ENCODE data around the gene RAB11FIP5. TPM values are rescaled to one million over a fixed set of nuclear protein-coding genes. Genes with fewer than 3 reads are reported as not detected.

Gene RAB11FIP5
- total RNA-seq, 1 experiment from 2014 or later: 14.6 TPM

DNA sequence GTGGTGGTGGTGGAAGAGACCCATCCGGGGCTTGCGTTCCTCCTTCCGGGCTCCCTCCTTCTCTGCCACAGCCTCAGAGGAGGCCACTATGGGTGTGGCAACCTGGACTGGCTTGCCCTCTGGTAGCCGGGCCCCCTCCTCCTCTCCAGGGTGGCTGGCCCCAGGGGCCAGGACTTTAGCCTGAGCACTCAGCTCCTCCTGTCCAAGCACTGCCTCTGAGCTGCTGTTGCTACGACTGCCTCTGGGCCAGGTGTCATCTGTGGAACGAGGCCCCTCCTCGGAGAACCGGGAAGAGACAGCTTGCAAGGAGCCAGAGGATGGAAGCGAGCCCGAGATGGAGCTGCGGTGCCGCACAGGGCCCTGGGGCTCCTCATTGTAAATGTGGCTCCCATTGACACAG, 24.5 kb downstream of the RAB11FIP5 start:
- no peak for DNase-seq (ENCODE audit: low spot score)

DNA sequence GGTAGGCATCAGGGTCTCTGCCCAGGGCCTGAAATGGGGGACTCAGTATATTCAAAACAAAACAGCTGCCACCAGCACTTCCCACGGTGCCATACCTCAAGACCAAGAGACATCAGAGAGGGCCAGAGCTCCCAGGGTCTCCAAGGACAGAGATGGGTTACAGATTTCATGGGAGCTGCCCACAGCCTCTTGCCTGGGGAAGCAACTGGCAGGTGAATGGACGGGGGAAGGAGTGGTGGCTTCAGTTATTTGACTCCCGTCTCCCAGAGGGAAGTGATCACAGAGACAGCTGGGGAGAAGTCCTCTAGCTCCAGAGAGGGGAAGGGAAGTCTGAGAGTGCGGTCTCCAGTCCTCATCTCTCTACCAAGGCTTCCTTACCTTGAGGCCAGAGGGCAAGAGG, 25.4 kb downstream of the RAB11FIP5 start:
- DNase-seq (ENCODE audit: low spot score): no peak

DNA sequence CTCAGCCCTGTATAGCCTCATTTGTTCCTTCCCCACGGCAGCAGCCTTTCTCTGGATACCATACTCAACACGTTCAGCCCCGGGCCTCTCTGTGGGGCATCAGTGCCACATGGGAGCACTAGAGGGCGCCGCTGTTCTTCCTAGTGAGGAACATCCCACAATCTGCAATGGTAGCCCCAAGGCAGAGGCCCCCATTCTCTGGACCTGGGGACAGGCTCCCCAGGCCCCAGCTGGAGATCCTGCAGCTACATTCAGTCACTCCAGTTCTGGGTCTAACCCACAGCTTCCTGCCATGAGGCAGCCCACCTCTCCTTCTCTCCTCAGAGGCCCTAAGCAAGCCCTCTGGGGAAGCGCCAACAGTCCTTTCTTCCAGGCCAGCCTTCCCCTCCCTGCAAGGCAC, 27.1 kb downstream of the RAB11FIP5 start:
- DNase-seq (ENCODE audit: low spot score): peak; percentile 87

DNA sequence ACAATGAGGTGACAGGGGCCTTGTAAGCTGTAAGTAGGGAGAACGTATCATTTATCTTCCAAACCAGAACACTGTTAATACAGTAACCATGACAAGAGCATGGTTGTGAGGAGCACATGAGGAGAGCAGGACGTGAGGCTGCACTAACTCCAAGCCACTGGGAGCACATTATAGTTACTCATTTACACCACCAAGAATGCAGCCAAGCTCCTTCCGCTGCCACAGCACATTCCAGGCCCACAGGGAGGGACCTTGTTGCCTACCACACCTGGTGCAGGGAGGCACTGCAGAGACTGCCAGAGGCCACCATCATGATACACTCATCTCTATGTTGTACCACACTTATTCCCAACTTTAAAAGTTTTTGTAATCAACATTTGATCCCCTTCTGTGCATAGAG, 27.8 kb downstream of the RAB11FIP5 start:
- no peak for DNase-seq (ENCODE audit: low spot score)

DNA sequence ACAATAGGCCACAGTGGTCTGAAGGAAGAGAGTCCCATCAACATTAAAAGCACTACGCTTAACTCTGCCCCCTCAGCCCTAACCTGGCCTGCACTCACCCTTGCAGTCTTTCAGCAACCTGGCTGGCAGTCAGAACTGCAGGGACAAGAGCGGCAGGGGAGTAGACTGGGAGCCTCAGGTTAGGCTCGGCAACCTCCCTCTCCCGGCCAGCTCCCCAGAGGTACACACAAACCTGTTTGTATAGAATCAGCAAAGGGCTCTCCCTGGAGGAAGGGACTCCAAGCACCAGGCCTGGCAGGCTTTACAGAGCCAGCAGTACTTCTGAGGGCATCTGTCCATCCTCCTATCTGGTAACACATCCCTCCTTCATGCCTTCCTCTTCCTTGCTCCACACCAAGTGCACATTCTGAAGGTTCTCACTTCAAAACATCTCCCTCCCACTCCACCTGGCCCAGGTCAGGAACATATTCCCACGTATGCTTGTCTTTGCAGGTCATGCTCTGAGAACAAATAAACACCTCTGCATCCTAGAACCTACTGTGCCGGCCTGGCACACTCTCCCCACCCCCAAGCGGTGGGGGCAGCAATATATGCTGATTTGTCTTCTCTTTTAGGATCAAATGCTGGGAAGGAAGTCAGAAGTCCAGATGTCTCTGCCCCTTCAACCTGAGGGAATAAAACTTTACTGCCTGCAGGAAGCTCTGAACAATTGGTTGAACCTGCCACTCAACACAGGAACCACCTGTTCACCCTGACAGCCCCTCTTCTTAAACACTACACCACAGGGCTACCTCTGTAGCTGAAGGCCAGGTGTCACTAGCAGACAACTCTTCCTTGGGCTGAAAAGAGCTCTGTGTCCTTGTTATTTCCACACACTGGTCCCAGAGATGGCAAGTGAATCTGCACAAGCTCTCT, 28.6 kb downstream of the RAB11FIP5 start:
- no peak for DNase-seq (ENCODE audit: low spot score)

DNA sequence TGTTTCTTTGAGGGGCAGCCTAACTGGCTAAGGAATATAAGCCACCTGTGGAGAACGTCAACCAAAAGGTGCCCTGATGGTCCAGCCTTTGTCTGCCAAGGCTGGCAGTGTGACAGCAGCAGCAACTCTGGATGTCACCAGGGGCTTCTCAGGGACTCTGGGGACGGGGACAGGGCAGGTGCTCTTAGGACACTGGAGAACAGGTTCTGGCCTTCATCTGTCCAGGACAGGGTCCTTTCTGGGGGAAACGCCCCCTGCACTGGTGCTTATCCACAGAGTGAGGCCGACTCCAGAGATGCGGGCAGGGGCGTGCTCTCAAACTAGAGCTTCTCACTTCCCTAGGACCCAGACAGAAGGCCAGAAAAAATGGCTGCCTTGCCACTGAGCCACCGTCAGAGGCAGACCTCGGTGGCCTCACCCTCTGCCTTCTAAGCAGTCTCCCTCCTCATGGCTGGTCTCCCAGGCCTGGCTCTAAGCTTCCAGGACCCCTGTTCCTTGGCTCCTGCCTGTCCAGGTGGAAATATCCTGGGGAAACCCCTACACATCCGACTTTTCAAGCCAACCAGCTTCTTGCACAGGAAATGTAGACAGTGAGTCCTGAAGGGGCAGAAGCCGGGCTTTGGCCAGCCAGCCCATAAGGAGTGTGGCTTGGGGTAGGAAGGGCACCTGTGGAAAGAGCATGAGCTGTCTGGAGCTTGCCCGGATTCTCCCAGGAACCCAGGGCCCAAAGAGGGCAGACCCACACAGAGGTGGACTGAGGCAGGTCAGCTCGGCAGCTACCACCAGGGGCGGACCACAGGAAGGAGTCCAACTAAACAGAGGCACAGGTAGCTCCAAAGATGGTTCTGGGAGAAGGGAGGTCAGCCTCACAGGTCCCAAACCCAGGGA, 30.0 kb downstream of the RAB11FIP5 start:
- DNase-seq (ENCODE audit: low spot score): no peak

DNA sequence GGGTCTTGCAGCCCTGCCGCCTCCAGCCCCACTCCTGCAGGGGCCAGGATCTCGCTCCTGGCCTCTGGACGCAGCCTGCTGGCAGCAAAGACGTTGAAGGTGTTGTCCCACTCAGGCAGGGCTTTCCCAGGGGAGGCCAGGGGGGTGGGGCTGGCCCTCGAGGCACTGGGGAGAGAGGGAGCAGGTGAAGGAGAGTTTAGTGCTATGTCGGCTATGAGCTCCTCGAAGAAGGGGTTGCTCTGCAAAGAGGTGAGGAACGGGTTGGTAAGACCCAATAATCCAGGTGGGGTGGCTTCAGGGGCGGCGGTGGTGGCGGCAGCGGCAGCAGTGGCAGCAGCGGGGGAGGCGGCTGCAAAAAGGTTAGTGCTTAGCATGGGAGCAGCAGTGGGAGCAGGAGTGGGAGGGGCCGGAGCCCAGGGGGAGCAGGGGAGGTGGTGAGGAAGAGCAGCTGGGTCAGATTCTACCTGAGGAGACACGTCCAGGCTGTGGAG, 31.5 kb downstream of the RAB11FIP5 start:
- no peak for DNase-seq (ENCODE audit: low spot score)

DNA sequence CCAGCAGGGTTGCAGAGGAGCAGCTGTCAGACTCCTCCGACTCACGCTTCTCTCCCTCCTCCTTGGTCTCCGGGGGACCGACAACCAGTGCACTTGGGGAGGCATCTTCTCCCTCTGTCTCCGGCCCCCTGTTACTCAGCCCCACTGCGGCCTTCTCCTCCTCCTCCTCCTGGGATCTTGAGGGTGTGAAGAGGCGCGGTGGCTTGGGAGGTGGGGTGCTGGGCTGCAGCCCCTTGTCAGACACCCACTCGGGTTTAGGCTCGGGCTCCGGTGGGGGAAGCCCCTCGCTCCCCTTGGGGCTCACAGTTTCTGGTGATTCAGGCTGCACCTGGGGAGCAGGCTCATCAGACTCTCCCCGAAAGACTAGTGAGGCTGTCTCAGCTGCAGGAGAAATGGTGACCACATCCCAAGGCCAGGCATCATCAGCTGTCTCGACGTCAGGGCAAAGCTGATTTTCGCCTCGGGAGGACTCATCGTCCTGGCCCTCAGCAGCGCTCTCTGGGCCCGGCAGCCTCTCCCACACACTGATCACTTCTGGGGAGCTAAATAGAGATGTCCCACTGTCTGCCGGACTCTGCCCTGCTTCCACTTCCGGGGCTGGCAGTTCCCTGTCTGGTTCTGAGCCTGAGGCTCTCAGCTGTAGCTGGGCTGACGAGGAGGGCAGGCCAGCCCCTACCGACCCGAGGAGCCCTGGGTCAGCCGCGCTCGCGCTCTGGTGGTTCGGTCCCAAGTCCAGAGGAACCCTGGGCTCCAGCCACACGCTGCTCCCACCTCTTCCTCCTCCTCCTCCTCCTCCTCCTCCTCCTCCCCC, 32.2 kb downstream of the RAB11FIP5 start:
- no peak for DNase-seq (ENCODE audit: low spot score)

DNA sequence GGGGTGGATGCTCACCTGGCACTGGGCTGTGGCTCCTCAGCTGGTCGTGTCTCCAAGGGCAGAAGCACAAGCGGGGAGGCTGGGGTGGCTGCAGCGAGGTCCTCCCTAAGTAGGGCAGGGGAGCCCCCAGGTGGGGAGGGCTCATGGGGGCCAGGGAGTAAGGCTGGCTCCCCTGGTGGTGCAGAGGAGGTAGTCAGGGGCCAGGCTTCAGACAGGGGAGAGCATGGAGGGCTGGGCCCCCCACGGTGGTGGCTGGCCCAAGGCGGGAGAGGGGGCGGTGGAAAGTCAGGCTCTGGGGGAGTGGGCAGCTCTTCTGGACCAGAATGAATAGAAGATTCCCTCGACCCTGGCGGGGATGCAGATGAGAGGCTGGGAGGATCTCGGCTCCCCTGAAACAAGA, 33.1 kb downstream of the RAB11FIP5 start:
- no peak for DNase-seq (ENCODE audit: low spot score)

DNA sequence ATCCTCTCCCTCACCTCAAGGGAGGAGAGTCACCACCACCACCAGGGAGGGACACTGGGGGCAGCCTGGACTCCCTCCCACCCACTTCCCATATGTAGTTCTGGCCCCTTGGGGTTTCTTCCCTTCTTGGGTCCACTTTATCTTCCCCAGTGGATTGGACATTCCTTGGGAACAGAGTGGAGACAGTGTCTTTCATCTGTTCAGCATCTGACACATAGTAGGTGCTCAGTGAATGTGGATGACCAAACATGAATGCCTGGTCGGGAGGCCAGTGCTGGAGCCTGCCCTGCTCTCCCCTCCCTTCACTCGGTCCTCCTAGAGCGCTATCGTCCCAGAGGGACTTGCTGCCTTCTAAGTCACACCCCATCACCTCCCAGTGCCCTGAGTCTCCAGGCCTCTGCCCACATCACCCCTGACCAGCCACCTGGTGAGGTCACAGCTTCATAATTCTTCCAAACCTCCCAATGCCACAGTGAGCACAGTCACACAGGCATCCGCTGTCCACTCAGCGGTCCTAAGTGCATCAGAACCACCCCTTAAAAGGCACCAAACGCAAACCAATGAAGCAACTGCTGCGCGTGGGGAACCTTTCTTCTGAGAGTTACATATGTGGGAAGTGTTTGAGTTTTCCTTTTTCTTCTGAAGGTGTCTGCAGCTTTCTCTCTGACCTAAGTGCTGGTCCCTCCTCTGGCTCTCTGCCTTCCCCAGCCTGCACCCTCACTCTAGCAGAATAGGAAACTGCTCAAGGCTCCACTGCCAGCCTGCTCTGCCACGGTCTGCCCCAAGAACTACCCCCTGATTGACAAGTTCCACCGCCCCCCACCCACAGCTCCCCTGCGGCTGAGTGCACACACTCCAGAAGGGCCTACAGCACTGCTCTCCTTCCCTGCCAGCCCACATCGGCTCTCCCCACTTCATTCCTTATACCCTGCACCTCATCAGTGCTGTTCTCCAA, 34.0 kb downstream of the RAB11FIP5 start:
- DNase-seq (ENCODE audit: low spot score): no peak

DNA sequence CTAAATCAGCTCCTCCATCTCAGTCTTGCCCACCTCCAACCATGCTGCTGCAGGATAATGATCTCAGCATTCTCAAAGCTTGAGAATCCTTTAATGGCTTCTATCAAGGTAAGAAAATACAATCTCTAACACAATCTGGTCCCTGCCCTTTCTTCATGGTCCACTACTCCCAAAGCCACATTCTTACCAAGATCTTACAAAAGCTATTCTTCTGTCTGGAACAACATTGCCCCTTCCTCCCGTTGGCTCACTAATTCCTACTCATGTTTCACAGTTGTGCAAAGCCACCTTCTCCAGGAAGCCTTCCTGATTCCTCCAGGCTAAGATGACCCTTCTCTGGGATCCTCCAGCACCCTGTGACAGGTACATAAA, 35.3 kb downstream of the RAB11FIP5 start:
- no peak for DNase-seq (ENCODE audit: low spot score)

DNA sequence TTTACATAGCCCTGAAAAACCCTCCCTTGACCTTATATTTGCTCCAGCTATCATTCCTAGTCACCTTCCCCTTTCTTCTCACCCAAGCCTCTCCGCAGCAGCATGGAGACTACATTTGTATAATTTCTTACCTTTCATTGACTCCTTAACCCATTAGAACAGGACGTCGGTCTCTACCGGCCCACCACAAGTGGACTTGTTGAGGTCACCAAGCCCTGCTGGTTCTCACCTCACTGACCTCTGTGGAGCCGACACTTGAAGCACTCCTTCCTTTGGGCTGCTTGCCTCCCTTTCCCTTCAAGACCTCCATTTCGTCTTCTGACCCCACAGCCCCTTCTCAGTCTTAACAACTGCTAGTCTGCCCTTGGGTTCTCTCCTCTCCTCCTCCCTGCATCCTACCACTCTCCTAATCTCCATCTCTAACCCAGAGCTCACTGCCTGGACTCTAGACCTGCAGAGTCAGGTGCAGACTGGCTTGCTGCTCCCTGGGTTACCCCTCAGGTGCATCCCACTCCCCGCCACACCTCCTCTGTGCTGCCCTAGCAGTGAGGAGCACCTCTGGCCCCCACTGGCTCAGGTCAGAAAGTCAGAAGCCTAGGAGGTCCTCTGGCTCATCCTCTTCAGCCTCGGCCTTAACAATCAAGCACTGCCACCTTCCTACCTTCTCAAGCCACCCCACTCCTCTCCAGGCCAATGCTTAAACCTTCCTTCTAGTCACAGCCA, 35.9 kb downstream of the RAB11FIP5 start:
- no peak for DNase-seq (ENCODE audit: low spot score)

DNA sequence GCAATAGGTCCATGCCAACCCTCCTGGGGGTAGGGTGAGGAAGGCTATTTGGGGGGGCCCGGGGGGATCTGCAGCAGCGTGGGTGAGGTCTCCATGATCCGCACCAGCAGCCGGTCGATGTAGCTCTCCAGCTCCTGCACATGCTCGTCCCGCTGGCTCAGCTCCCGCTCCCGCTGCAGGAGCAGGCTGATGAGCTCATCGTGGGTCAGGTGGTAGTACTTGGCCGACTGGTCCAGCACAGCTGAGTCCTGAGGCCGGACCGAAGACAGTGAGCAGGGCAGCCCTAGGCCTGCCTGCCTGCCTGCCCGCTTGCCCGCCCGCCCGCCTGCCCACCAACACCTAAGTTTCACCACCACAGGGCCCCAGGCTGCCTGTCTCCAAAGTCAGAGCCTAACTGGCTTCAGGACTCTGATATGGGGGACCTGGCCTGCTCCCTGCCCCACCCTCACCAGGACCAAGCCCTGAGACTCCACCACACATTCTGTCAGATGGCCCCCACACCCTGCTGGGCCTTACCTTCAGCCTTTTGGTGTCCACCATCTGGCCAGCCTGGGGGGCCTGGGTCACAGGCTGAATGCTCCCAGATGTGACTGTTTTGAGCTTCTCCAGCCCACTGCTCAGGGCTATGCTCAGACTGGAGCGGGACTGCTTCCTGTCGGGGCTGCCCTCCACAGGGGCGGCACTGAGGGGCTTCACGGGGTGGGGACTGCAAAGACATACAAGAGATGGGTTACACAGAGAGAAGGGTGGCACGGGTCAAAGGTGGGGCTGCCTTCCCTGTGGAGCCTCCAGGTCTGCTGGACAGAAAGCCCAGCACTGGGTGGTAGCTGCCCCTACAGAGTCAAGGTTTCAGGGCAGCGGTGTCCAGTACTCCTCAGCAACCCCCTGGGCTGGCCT, 37.0 kb downstream of the RAB11FIP5 start:
- no peak for DNase-seq (ENCODE audit: low spot score)

DNA sequence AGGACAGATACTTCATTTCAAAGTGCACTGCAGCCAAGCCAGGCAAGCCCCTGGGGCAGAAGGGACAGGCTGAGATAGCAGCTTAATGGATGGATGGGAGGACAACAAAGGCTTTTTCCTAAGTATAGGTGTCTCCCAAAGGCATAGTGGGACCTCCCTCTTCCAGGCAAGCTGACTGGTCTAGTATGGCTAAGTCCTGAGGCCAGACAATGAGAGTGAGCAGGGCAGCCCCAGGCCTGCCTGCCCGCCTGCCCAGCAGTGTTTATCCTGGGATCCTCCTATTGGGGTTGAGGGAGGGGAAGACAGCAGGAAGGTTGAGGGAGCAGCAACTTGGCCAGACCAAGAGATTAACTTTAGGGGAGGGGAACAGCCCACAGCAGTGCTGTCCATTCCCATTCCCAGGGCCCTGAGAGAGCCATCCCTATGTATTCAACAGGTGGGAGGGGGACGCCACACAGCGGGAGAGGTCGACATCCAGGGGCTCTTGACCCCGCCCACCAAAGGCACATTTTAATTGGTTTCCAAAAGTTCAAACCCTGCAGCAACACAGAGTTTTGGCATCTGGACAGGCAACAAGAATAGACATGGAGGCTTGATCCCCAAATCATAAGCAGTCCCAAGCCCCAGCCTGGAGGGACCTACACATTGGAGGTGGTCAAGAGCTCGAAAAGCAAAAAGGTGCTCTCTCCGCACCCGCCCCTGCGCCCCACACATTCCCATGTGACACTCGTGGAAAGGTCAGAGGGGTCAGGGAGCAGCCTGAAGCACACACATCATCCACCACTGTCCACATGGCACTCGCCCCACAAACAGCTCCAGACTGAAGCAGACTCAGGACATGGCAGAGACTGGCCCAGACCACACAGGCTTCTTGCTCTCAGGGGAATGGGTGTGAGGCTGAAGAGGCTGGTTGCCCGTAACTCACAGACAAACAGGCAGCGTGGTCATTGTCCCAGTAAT, 38.4 kb downstream of the RAB11FIP5 start:
- no peak for DNase-seq (ENCODE audit: low spot score)

DNA sequence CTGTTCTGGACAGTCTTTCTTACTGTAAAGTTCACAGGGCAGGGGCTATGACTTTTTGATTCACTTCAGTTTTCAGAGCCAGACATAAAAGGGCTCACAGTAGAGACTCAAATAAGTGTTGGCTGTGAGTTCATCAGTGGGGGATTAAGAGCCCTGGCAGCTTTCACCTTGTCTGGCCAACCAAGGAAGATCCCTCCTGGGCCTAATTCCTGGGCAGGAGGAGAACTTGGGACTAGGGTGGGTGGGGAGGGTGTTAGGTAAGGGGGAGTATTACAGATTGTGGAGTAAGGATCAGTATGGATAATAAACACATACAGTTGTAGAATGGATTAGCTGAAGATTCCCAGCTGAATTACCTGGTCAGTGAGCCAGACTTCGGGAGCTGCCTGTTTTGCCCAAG, 40.3 kb downstream of the RAB11FIP5 start:
- DNase-seq (ENCODE audit: low spot score): no peak

DNA sequence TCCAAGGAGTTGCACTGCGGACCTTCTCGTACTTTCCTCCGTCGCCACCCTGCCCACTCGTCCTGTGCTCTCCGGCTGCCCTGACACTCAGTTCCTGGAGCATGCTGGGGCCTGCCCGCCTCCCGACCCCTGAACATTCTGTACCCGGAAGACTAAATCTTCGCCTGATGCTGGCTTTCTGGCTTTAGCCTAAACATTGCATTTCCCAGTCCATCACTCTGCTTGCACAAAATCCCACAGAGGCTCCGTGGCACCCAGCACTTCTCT, 40.7 kb downstream of the RAB11FIP5 start:
- DNase-seq (ENCODE audit: low spot score): peak; percentile 9

DNA sequence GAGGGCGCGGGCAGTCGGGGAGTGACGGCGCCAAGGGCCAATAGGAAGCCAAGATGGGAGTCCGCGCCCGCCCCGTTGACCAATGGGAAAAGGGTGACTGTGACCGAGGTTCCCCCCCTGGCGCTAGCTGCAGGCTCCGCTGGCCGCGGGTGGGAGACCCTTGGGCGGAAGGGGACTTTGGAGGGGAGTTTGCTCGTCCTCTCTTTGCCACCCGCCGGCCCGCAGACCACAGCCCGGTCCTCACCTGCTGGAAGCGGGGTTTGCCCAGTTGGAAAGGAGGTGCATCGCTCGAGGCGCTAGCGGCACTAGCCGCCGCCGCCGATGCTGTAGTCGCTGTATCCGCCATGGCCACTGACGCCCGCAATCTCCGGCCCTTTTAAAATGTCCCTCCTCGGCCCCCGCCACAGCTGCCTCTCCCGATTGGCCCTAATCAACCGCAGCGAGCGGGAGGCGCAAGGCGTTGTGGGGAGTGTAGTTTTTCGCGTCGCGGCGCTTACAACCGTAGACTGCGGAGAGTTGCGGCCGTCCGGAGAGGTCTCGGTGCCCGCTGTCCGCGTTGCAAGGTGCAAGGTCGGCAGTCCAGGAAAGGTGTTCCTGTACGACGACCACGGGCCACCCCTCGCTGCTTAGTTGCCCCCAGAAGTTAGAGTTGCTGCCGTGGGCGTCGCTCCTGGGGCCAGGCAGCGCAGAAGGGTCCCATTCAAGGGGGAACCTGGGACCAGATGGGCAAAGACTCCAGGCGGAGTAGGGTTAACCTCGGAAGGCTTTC, 41.2 kb downstream of the RAB11FIP5 start, which contains the start of gene SFXN5:
Gene SFXN5, minus strand, starts transcription at position 353 of the 769 bp plus-strand sequence. Its CDS starts 7 bp downstream, at position 346.
- peak; percentile 98 for DNase-seq (ENCODE audit: low spot score)
